GM20431 (cell line): ENCODE measurements around the gene RNF40.

Experiments used
- in situ Hi-C: fragments of 300-500 bp; cut with MseI, MboI; formaldehyde crosslinking; loops from one replicate; pipeline ENCODE4 v1.15.0; 2020; ENCODE audit warnings: low sequenced_read_pairs; ENCODE audit not compliant: unreplicated experiment

RNF40 gene

DNA sequence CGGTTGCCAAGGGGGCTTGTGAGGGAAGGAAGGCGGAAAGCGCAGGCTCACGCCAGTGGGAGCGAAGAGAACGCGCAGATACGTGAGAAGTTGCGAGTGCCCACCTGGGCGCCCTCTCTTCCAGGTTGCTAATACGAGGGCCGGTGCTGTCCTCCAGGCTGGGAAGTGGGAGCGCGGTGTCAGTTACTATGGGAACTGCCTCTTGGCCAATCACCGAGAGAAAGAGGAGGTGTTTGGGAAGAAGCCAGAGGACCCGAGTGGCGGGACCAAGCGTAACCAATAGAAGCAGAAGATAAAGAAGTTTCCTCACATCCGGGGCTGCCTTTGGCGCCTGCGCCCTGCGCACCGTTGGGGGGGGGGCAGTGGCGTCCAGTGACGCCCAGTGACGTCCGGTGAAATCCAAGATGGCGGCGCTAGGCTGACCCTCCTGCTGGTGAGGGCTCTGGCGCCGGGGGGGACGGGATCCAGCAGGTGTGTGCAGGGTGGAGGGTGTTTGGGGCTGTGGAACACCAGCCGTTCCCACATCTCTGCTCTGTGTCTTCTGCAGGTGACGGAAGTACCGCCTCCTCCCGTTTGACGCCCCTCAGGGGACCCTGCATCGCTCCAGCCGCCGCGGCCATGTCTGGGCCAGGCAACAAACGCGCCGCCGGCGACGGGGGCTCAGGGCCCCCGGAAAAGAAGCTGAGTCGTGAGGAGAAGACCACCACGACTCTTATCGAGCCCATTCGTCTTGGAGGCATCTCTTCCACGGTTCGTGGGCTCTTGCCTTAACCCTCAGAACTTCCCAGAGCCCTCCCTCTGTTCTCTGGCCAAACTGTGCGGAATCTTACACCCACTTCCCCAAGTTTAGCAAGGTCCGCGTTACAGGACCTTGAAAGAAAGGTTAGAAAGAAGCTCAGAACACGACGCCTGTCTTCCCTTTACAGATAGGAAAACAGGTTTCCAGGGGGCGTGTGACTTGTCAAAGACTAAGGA is at the start of gene RNF40, which contains the start of gene CFAP119:
TSS of gene RNF40 (plus strand) at position 395 of the 975 bp plus-strand sequence. CDS start at position 619, 224 bp downstream.
TSS of gene CFAP119 (minus strand) at position 135 of the 975 bp plus-strand sequence. CDS start 314 bp downstream, outside the sequence.
- in situ Hi-C loops: no loop called here

DNA sequence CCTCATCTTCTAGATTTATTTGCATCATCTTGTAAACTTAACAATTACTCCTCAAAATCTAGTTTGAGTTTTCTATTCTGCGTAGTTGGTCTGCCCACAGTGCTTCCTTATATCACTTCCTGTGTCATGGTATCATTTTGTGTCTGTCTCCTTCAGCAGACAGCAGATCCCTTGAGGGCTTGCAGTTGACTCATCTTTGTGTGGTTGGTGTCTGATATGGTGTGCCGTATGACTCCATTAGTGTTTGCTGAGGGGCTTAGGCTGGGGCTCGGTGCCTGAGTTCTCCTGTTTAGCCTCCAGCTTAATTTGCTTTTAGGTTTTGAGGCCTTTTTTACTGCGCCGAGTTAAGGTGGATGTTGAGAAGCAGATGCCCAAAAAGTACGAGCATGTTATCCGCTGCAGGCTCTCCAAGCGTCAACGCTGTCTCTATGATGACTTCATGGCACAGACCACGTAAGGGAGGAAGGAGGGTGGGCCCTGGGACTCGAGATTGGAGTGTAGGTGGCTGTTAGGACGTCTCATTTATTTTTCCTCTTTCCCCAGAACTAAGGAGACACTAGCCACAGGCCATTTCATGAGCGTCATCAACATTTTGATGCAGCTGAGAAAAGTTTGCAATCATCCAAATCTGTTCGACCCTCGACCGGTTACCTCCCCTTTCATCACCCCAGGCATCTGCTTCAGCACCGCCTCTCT is 46.2 kb upstream of the RNF40 start:
- in situ Hi-C loops: no loop called here

DNA sequence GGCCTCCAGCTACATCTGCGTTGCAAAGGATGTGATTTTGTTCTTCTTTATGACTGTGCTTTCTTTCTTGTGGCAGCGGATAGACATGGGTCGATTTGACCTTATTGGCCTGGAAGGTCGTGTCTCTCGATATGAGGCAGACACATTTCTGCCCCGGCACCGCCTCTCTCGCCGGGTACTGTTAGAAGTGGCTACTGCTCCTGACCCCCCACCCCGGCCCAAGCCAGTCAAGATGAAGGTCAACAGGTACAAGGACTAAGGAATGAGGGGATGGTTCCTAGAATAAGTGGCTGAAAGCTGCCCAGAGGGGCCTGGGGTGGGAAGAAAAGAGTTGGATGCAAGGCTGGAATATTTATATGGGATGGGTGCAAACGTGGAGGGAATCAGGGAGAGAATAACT is 42.0 kb upstream of the RNF40 start:
- in situ Hi-C loops: no loop called here

GRCh38 chr16:30720694-30721093 is 41.4 kb upstream of the RNF40 start:
- in situ Hi-C loops: no loop called here

- in situ Hi-C loops: no loop called here
Measured at GRCh38 chr16:30721167-30721566, 41.0 kb upstream of the RNF40 start.

- in situ Hi-C loops: no loop called here
Measured at GRCh38 chr16:30721606-30722005, 40.5 kb upstream of the RNF40 start.

DNA sequence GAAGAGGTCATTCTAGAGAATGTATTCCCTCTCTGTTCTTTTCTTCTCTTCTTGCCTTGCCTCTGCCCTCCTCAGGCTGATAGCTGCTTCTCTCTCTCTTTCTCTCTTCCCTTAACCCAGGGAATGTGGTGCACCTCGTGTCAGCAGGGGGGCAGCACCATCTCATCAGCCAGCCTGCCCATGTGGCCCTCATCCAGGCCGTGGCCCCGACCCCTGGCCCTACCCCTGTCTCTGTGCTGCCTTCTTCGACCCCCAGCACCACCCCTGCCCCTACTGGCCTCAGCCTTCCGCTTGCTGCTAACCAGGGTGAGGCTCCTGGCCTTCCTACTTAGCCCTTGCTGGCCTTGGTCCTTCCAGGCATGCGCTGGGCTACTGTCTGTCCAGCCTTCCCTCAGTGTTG is 39.7 kb upstream of the RNF40 start:
- in situ Hi-C loops: no loop called here

GRCh38 chr16:30722916-30723315 is 39.2 kb upstream of the RNF40 start:
- in situ Hi-C loops: no loop called here

- in situ Hi-C loops: no loop called here
Measured at GRCh38 chr16:30723725-30724355, 38.3 kb upstream of the RNF40 start.

- in situ Hi-C loops: no loop called here
Measured at GRCh38 chr16:30724641-30725417, 37.3 kb upstream of the RNF40 start.

- in situ Hi-C loops: no loop called here
Measured at GRCh38 chr16:30725418-30725792, 36.7 kb upstream of the RNF40 start.

GRCh38 chr16:30728321-30728720 is 33.8 kb upstream of the RNF40 start:
- in situ Hi-C loops: no loop called here

DNA sequence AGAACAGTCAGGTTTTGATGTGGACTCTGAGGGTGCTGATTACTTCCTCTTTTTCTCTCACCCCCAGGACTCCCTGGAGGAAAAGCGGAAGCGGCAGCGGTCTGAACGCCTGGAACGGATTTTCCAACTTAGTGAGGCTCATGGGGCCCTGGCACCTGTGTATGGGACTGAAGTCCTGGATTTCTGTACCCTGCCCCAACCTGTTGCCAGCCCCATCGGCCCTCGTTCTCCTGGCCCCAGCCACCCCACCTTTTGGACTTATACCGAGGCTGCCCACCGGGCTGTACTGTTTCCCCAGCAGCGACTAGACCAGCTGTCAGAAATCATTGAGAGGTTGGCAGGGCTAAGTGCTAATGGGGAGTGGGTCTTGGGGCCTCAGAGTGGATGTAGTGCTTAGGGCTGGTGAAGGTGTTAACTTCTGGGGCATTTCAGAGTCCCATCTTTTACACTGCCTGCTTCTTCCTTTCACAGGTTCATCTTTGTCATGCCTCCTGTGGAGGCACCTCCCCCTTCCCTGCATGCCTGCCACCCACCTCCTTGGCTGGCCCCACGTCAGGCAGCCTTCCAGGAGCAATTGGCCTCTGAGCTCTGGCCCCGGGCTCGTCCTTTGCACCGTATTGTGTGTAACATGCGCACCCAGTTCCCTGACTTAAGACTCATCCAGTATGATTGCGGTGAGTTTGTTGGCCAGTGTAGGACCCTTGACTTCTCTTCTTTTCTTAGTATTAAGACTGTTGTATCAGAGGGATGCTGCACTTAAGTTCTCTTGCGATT is 33.0 kb upstream of the RNF40 start:
- in situ Hi-C loops: no loop called here

DNA sequence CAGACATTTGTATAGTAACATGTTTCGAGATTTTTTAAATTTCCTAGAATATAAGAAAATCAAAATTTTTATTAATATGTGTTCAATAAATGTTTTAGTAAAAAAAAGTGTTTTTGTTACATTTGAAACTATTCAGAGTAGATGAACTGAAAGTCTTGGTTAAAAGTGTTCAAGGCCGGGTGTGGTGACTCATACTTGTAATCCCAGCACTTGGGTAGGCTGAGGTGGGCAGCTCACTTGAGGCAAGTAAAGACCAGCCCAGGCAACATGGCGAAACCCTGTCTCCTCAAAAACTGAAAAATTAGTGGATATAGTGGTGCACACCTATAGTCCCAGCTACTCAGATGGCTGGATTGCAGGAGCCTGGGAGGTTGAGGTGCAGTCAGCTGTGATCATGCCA is 30.7 kb upstream of the RNF40 start:
- in situ Hi-C loops: no loop called here

DNA sequence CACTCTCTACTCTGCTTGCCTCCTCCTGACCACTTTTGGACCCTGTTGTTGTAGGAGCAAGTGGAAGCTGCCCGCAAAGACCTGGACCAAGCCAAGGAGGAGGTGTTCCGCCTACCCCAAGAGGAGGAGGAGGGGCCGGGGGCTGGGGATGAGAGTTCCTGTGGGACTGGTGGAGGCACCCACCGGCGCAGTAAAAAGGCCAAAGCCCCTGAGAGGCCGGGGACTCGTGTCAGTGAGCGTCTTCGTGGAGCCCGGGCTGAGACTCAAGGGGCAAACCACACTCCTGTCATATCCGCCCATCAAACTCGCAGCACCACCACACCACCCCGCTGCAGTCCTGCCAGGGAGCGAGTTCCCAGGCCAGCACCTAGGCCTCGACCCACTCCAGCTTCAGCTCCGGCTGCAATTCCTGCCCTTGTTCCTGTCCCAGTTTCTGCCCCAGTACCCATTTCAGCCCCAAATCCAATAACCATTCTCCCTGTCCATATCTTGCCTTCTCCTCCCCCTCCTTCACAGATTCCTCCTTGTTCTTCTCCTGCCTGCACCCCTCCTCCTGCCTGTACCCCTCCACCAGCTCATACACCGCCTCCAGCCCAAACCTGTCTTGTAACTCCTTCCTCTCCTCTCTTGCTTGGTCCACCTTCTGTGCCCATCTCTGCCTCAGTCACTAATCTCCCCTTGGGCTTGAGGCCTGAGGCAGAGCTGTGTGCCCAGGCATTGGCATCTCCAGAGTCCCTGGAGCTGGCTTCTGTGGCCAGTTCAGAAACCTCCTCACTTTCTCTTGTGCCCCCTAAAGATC is 24.9 kb upstream of the RNF40 start:
- in situ Hi-C loops: no loop called here

DNA sequence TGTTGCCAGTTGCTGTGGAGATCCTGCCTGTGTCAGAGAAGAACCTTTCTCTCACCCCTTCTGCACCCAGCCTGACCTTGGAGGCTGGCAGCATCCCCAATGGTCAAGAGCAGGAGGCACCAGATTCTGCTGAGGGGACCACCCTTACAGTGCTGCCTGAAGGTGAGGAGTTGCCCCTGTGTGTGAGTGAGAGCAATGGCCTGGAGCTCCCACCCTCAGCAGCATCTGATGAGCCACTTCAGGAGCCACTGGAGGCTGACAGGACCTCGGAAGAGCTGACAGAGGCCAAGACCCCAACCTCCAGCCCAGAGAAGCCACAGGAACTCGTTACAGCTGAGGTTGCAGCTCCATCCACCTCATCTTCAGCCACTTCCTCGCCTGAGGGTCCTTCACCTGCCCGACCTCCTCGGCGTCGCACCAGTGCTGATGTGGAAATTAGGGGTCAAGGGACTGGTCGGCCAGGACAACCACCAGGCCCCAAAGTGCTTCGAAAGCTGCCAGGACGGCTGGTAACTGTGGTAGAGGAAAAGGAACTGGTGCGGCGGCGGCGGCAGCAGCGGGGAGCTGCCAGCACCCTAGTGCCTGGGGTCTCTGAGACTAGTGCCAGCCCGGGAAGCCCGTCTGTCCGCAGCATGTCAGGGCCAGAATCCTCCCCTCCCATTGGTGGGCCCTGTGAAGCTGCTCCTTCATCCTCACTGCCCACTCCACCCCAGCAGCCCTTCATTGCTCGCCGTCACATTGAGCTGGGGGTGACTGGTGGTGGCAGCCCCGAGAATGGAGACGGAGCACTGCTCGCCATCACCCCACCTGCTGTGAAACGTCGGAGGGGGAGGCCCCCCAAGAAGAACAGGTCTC is 24.1 kb upstream of the RNF40 start:
- in situ Hi-C loops: no loop called here
